ENCODE data around the gene LETMD1. TPM values are rescaled to one million over a fixed set of nuclear protein-coding genes. Genes with fewer than 3 reads are reported as not detected.

LETMD1 gene
- total RNA-seq, 1 donor from 2014 or later, result 20.6 TPM

- TF ChIP-seq CTCF (IDR thresholded peaks at IDR 0.05; ENCODE audit: borderline replicate concordance), result no peak
- DNase-seq, result no peak
- Histone ChIP-seq H3K36me3 (peaks cover 99% of the 10 kb centered on the region), H3K4me3 (no peak overlapping the region), H3K27ac (replicated peaks) (no peak overlapping the region), H3K4me1 (no peaks in the 10 kb centered on the region), H3K27me3 (ENCODE audit: low read depth) (no peaks in the 10 kb centered on the region), H3K9me3 (replicated peaks) (no peaks in the 10 kb centered on the region)
- intact Hi-C loops (cut with micrococcal nuclease), result no loop called here
Observed at GRCh38 chr12:51098611-51099010, 50.5 kb downstream of the LETMD1 start.

- TF ChIP-seq CTCF (IDR thresholded peaks at IDR 0.05; ENCODE audit: borderline replicate concordance), result no peak
- Histone ChIP-seq H3K27me3 (ENCODE audit: low read depth) (no peaks in the 10 kb centered on the region), H3K27ac (replicated peaks) (no peak overlapping the region), H3K4me3 (no peak overlapping the region), H3K9me3 (replicated peaks) (no peaks in the 10 kb centered on the region), H3K4me1 (no peaks in the 10 kb centered on the region), H3K36me3 (peaks cover 97% of the 10 kb centered on the region)
- DNase-seq, result no peak
- intact Hi-C loops (cut with micrococcal nuclease), result no loop called here
Observed at GRCh38 chr12:51103977-51104376, 55.9 kb downstream of the LETMD1 start.

GRCh38 chr12:51108136-51108535 lies 60.0 kb downstream of the LETMD1 start:
- H3K4me3 ChIP-seq, result no peak overlapping the region
- intact Hi-C loops (cut with micrococcal nuclease), result no loop called here
- H3K4me1 ChIP-seq, result no peaks in the 10 kb centered on the region
- H3K27ac ChIP-seq (replicated peaks), result no peak overlapping the region
- no peak for DNase-seq
- H3K27me3 ChIP-seq (ENCODE audit: low read depth), result no peaks in the 10 kb centered on the region
- peaks cover 90% of the 10 kb centered on the region for H3K36me3 ChIP-seq
- no peak for TF ChIP-seq CTCF (IDR thresholded peaks at IDR 0.05; ENCODE audit: borderline replicate concordance)
- H3K9me3 ChIP-seq (replicated peaks), result no peaks in the 10 kb centered on the region

Other genes starting within 250 kb of the LETMD1 start
- not detected for gene TMPRSS12, start 205.4 kb upstream of the LETMD1 start, total RNA-seq
- not detected for gene HIGD1C, start 95.8 kb upstream of the LETMD1 start, total RNA-seq
- 25.1 TPM for gene SLC11A2, start 21.9 kb upstream of the LETMD1 start, total RNA-seq
- gene CSRNP2, start 35.3 kb downstream of the LETMD1 start, total RNA-seq, result 21.8 TPM
- gene TFCP2, start 124.8 kb downstream of the LETMD1 start, total RNA-seq, result 22.8 TPM
- 9.9 TPM for gene POU6F1, start 169.7 kb downstream of the LETMD1 start, total RNA-seq
- gene DAZAP2, start 190.5 kb downstream of the LETMD1 start, total RNA-seq, result 179 TPM
- 3.3 TPM for gene SMAGP, start 222.1 kb downstream of the LETMD1 start, total RNA-seq